Spleen (tissue), 11 donors: ENCODE data around the gene RPGRIP1L. TPM values are rescaled to one million over a fixed set of nuclear protein-coding genes. Genes with fewer than 3 reads are reported as not detected.

Source experiments
- DNase-seq: peaks from one replicate; pipeline ENCODE4 v3.0.0-alpha.2; 2020
- H3K27ac ChIP-seq, 8 donors: fragments of 200-600 bp; sonication (generic) in 7 of 8; 1 replicate in 4 of 8; 2 replicates in 4 of 8; pipeline versions ENCODE4 v1.5.0 to v1.8.0; 2016 to 2021; ENCODE audit warnings: inconsistent platforms in 4 of 8, mild to moderate bottlenecking in 4 of 8, moderate library complexity in 1 of 8
- H3K27me3 ChIP-seq, 7 donors: fragments of 200-600 bp; sonication (generic) in 6 of 7; replicated peaks in 1 of 7; 1 replicate in 4 of 7; 2 replicates in 3 of 7; pipeline versions ENCODE4 v1.5.0 to v1.8.0; 2016 to 2021; ENCODE audit warnings: inconsistent platforms in 3 of 7, mild to moderate bottlenecking in 1 of 7
- H3K36me3 ChIP-seq, 6 donors: fragments of 200-600 bp; sonication (generic) in 5 of 6; 1 replicate in 4 of 6; 2 replicates in 2 of 6; pipeline versions ENCODE4 v1.5.0 to v1.8.0; 2016 to 2021; ENCODE audit warnings: inconsistent platforms in 2 of 6
- H3K4me1 ChIP-seq, 6 donors: fragments of 200-600 bp; sonication (generic) in 5 of 6; 1 replicate in 3 of 6; 2 replicates in 3 of 6; pipeline versions ENCODE4 v1.5.0 to v1.8.0; 2016 to 2021; ENCODE audit warnings: inconsistent platforms in 3 of 6
- H3K4me3 ChIP-seq, 8 donors: fragments of 200-600 bp; sonication (generic) in 7 of 8; 1 replicate in 4 of 8; 2 replicates in 4 of 8; pipeline versions ENCODE4 v1.5.0 to v1.8.0; 2016 to 2021; ENCODE audit warnings: inconsistent platforms in 4 of 8, mild to moderate bottlenecking in 4 of 8, moderate library complexity in 2 of 8
- H3K9me3 ChIP-seq, 8 donors: fragments of 200-600 bp; sonication (generic) in 7 of 8; 1 replicate in 4 of 8; 2 replicates in 4 of 8; pipeline versions ENCODE4 v1.5.0 to v1.8.0; 2016 to 2021; ENCODE audit warnings: inconsistent platforms in 4 of 8
- POLR2A ChIP-seq, 3 donors: fragments of 450-650 bp; IDR thresholded peaks; one replicate each; pipeline ENCODE4 v1.5.1; 2017; ENCODE audit warnings: antibody characterized with exemption in 3 of 3, mild to moderate bottlenecking in 1 of 3
- POLR2AphosphoS5 ChIP-seq, 3 donors: sonication (generic); formaldehyde crosslinking; IDR thresholded peaks; one replicate each; pipeline ENCODE4 v1.5.1; 2017; ENCODE audit warnings: antibody characterized with exemption in 3 of 3
- WGBS, 5 donors: extraction: QIAGEN DNeasy Blood & Tissue Kit in 3 of 5; methylation state at CpG; one replicate each; pipeline versions ENCODE4 v1.1.5 to v1.1.7; 2013 to 2018; 5-methylcytosine and 5-hydroxymethylcytosine counted together
- intact Hi-C: fragments of 100-400 bp; cut with DNase I; formaldehyde crosslinking; loops from one replicate; pipeline ENCODE4 v1.15.0; 2023; ENCODE audit warnings: low total_unique reads
- polyA plus RNA-seq, 3 donors: library from polyadenylated mRNA; stranded (reverse); fragments of 200-250 nt; gene quantifications; one replicate each; pipeline ENCODE4 v1.2.1, GENCODE V29; 2013
- total RNA-seq, 7 donors: library from RNA; depleted of rRNA in 3 of 7; stranded (reverse); fragments of >200 nt in 3 of 7; fragmentation: NEBNext Ultra II Directional in 4 of 7; extraction: Animal tissue kit (Norgen Biotek cat#: 25700) in 4 of 7; gene quantifications; one replicate each; pipeline versions ENCODE4 v1.1.0 to v1.2.1, GENCODE V29; 2016 to 2021
- TF ChIP-seq, protein P1 (sequence below), 11 experiments: fragments of 200-600 bp in 7 of 11; fragments of 450-650 bp in 4 of 11; sonication (generic) in 4 of 11; IDR thresholded peaks in 8 of 11; conservative IDR thresholded peaks in 3 of 11; 1 replicate in 7 of 11; 2 replicates in 4 of 11; pipeline versions ENCODE4 v1.4.0 to v1.8.0; 2016 to 2021; ENCODE audit warnings: antibody characterized with exemption in 11 of 11, inconsistent platforms in 4 of 11, mild to moderate bottlenecking in 1 of 11
- donor health status: healthy with polysubstance abuse.
- donor health status: DM: no; HTN: no; CAD: no; lungs with moderate emphysema.
- donor health status: DM: no; HTN: no; CAD: no.
- donor health status: Bipolar disorder and iron deficiency.
- donor health status: healthy.
- donor health status: DM: no; HTN: no; CAD: no.
- donor health status: DM: yes; HTN: yes; CAD: no.

Gene RPGRIP1L
- total and polyA plus RNA-seq, 10 donors: 0.65 to 4.4 (median 2.4) TPM

DNA sequence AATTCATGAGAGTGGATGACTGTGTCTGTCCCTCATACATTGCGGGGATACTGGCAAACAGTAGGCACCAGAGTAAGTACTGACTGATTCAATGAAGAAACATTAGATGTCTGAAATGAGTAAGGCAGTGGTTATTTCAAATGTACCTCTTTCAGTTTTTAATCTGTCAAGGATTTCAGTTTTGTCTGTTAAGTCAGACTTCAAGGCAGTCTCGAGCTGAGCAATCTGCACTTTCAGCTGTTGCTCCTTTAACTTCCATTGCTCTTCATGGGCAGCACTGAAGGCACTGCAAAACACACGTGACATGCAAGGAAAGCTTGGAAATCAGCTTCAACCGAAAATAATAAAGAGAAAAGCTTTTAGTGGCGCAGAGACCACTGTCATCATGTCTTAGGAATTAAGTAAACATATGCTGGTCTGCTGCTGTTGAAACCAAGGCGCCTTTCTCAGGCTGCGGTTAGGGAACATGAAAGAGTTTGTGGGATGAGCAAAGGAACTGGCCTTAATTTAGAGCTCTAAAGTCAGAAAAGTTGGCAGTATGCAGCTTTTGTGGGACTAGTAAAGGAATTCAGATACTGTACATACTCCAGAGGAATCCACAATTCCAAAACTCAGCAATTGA, 38.8 kb downstream of the RPGRIP1L start:
- Histone ChIP-seq H3K36me3 (no peaks in the 10 kb centered on the region), H3K27me3 (no peaks in the 10 kb centered on the region), H3K9me3 (no peaks in the 10 kb centered on the region), H3K4me1 (no peaks in the 10 kb centered on the region), H3K27ac (no peak overlapping the region), H3K4me3 (no peak overlapping the region)
- no peak for TF ChIP-seq POLR2A (IDR thresholded peaks at IDR 0.05)
- intact Hi-C loops: no loop called here
- WGBS, 5 donors: 57 to 74% (median 69%) methylated on average over 7 of the region's 7 CpGs
- no peak for DNase-seq

DNA sequence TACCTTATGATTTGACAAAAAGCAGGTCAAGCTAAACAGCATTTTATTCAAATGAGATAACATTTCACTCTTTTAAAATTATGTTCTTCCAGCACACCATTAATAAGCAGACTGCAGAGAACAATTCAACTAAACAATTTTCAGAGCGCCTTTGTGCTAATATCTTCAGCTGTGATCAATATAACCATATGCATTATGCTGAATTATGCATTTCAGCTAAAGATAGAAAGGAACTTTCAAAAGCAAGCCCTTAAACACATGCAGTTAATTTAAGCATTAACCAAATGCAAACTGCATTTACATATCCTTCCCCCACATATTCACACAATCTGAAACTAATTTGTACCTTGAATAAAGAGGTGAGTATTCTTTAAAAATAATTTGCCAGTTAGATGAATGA, 41.6 kb downstream of the RPGRIP1L start:
- no peak overlapping the region for H3K4me3 ChIP-seq
- no peaks in the 10 kb centered on the region for H3K27me3 ChIP-seq
- DNase-seq: no peak
- H3K27ac ChIP-seq: no peak overlapping the region
- H3K9me3 ChIP-seq: no peaks in the 10 kb centered on the region
- H3K36me3 ChIP-seq: peaks cover 0 to 3% (median 0%) of the 10 kb centered on the region in 6 donors
- TF ChIP-seq, protein P1, sequence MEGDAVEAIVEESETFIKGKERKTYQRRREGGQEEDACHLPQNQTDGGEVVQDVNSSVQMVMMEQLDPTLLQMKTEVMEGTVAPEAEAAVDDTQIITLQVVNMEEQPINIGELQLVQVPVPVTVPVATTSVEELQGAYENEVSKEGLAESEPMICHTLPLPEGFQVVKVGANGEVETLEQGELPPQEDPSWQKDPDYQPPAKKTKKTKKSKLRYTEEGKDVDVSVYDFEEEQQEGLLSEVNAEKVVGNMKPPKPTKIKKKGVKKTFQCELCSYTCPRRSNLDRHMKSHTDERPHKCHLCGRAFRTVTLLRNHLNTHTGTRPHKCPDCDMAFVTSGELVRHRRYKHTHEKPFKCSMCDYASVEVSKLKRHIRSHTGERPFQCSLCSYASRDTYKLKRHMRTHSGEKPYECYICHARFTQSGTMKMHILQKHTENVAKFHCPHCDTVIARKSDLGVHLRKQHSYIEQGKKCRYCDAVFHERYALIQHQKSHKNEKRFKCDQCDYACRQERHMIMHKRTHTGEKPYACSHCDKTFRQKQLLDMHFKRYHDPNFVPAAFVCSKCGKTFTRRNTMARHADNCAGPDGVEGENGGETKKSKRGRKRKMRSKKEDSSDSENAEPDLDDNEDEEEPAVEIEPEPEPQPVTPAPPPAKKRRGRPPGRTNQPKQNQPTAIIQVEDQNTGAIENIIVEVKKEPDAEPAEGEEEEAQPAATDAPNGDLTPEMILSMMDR (IDR thresholded peaks at IDR 0.05 in 8 of 11, conservative IDR thresholded peaks at IDR 0.05 in 3 of 11): no peak
- no peak for TF ChIP-seq POLR2A (IDR thresholded peaks at IDR 0.05)
- TF ChIP-seq POLR2AphosphoS5 (IDR thresholded peaks at IDR 0.05): no peak
- H3K4me1 ChIP-seq: no peaks in the 10 kb centered on the region
- intact Hi-C loops: no loop called here
- WGBS, 5 donors: 86 to 100% (median 93%) methylated on average over 1 of the region's 1 CpG

DNA sequence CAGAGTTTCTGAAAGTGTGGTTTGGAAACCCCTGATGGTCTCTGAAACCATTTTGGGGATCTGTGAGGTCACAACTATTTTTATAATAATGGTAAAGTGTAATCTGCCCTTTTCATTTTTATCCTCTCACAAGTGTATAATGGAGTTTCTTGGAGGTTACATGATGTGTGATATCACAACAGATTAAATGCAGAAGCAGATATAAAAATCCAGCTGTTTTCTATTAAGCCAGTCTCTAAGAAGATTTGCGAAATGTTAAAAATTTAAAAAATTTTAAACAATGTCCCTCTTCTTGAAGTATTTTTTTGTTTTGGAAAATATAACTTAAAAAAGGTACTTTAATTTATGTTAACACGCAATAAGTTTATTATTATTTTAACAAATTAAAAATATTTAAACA, 48.7 kb downstream of the RPGRIP1L start:
- no peak for DNase-seq
- Histone ChIP-seq H3K4me1 (no peaks in the 10 kb centered on the region), H3K9me3 (no peaks in the 10 kb centered on the region), H3K27me3 (no peaks in the 10 kb centered on the region), H3K4me3 (no peak overlapping the region), H3K36me3 (peaks cover 0 to 40% (median 0%) of the 10 kb centered on the region in 6 donors), H3K27ac (no peak overlapping the region)
- TF ChIP-seq, protein P1 (IDR thresholded peaks at IDR 0.05 in 8 of 11, conservative IDR thresholded peaks at IDR 0.05 in 3 of 11): no peak
- intact Hi-C loops: no loop called here
- WGBS, 5 donors: 95 to 99% (median 95%) methylated on average over 2 of the region's 2 CpGs

- H3K36me3 ChIP-seq: peaks cover 0 to 42% (median 3%) of the 10 kb centered on the region in 6 donors
- H3K4me3 ChIP-seq: no peak overlapping the region
- H3K27ac ChIP-seq: no peak overlapping the region
- 84 to 93% (median 90%) methylated on average over 2 of the region's 2 CpGs for WGBS, 5 donors
- DNase-seq: no peak
- H3K9me3 ChIP-seq: no peaks in the 10 kb centered on the region
- H3K4me1 ChIP-seq: no peaks in the 10 kb centered on the region
- H3K27me3 ChIP-seq: no peaks in the 10 kb centered on the region
- no peak for TF ChIP-seq POLR2AphosphoS5 (IDR thresholded peaks at IDR 0.05)
- TF ChIP-seq, protein P1 (IDR thresholded peaks at IDR 0.05 in 8 of 11, conservative IDR thresholded peaks at IDR 0.05 in 3 of 11): no peak
- TF ChIP-seq POLR2A (IDR thresholded peaks at IDR 0.05): no peak
- intact Hi-C loops: no loop called here
Measured at GRCh38 chr16:53651357-53651756, 52.3 kb downstream of the RPGRIP1L start.
